GM19193 (cell line): ENCODE results near the gene COPZ2.

Source experiments
- POLR2A ChIP-seq: IDR thresholded peaks from 4 replicates; pipeline ENCODE4 v1.6.1; 2011; ENCODE audit not compliant: insufficient read depth, insufficient read length; ENCODE audit errors: extremely low read depth

Gene COPZ2

GRCh38 chr17:48057626-48058025, 20.0 kb upstream of the COPZ2 start:
- TF ChIP-seq POLR2A = no peak

GRCh38 chr17:48056879-48057278, 19.3 kb upstream of the COPZ2 start:
- TF ChIP-seq POLR2A = no peak

GRCh38 chr17:48056246-48056745, 18.7 kb upstream of the COPZ2 start:
- no peak for TF ChIP-seq POLR2A

- TF ChIP-seq POLR2A = no peak
These were observed 18.1 kb upstream of the COPZ2 start for GRCh38 chr17:48055531-48056245.

- no peak for TF ChIP-seq POLR2A
These were observed 16.9 kb upstream of the COPZ2 start for GRCh38 chr17:48054238-48055185.

GRCh38 chr17:48053758-48054237, 16.2 kb upstream of the COPZ2 start:
- TF ChIP-seq POLR2A = no peak

GRCh38 chr17:48052956-48053757, 15.6 kb upstream of the COPZ2 start:
- TF ChIP-seq POLR2A = no peak

- no peak for TF ChIP-seq POLR2A
These were observed 14.3 kb upstream of the COPZ2 start for GRCh38 chr17:48051706-48052486.

- no peak for TF ChIP-seq POLR2A
These were observed 13.7 kb upstream of the COPZ2 start for GRCh38 chr17:48051283-48051682.

GRCh38 chr17:48048384-48049126, 11.0 kb upstream of the COPZ2 start:
- TF ChIP-seq POLR2A = peak; percentile 76

- TF ChIP-seq POLR2A = peak; percentile 90
These were observed 10.3 kb upstream of the COPZ2 start, which contains the start of gene NFE2L1 for GRCh38 chr17:48047741-48048383. TSS of gene NFE2L1 (plus strand) at chr17:48048359. CDS start at chr17:48051119, 2,760 bp downstream.

- no peak for TF ChIP-seq POLR2A
These were observed 9.6 kb upstream of the COPZ2 start for GRCh38 chr17:48047113-48047740.
